ENCODE measurements around the gene TMEM38B. TPM values are rescaled to one million over a fixed set of nuclear protein-coding genes. Genes with fewer than 3 reads are reported as not detected.

The TMEM38B gene
- 3.2 and 4.2 TPM in 2 replicates for total RNA-seq

GRCh38 chr9:105694190-105694847, at the start of gene TMEM38B:
TMEM38B (plus strand) TSS chr9:105694541; CDS start chr9:105694661, 120 bp downstream.

GRCh38 chr9:105662184-105663104, 31.9 kb upstream of the TMEM38B start, which contains the start of gene TAL2:
TAL2 (plus strand) TSS chr9:105662457; CDS start chr9:105662497, 40 bp downstream.

Other genes with a start within 250 kb of the TMEM38B start
- gene FSD1L, start 246.5 kb upstream of the TMEM38B start, total RNA-seq = 0.36 and 0.81 TPM in 2 replicates
- gene FKTN, start 136.4 kb upstream of the TMEM38B start, total RNA-seq = 9.7 and 12.6 TPM in 2 replicates
- not detected in 2 replicates for gene TAL2, start 32.1 kb upstream of the TMEM38B start, total RNA-seq

Measured in cardiac atrium fibroblast (primary cell).